Endodermal cell (in vitro differentiated cells): ENCODE data around the gene BTBD18. TPM values are rescaled to one million over a fixed set of nuclear protein-coding genes. Genes with fewer than 3 reads are reported as not detected.
"Not testable (repeated sequence)": the region's sequence is repeated elsewhere in the genome, so short reads cannot be mapped to it uniquely, and the experiment has no call there.

ENCODE experiments used
- DNase-seq: peaks from one replicate; pipeline ENCODE4 v3.0.0-alpha.2; 2017
- H3K27ac ChIP-seq: 2 replicates; pipeline ENCODE4 v1.5.1; 2013; ENCODE audit warnings: mild to moderate bottlenecking, low read depth, low read length, moderate library complexity
- H3K27me3 ChIP-seq: 2 replicates; pipeline ENCODE4 v1.6.1; 2013; ENCODE audit warnings: mild to moderate bottlenecking, low read length, moderate library complexity; ENCODE audit not compliant: insufficient read depth, control insufficient read depth, poor library complexity, severe bottlenecking
- H3K36me3 ChIP-seq: 2 replicates; pipeline ENCODE4 v1.7.0; 2013; ENCODE audit warnings: mild to moderate bottlenecking, low read length, moderate library complexity; ENCODE audit not compliant: control insufficient read depth, insufficient read depth
- H3K4me1 ChIP-seq: one replicate; pipeline ENCODE4 v1.7.0; 2013; ENCODE audit warnings: low read length; ENCODE audit not compliant: control insufficient read depth, insufficient read depth
- H3K4me3 ChIP-seq: 2 replicates; pipeline ENCODE4 v1.5.1; 2013; ENCODE audit warnings: mild to moderate bottlenecking, low read length, moderate library complexity
- H3K9ac ChIP-seq: 2 replicates; pipeline ENCODE4 v1.6.1; 2013; ENCODE audit warnings: mild to moderate bottlenecking, low read length, moderate library complexity; ENCODE audit not compliant: poor library complexity, severe bottlenecking; ENCODE audit errors: extremely low read depth
- H3K9me3 ChIP-seq: 2 replicates; pipeline ENCODE4 v1.6.1; 2013; ENCODE audit warnings: mild to moderate bottlenecking, low read length, moderate library complexity; ENCODE audit not compliant: control insufficient read depth
- H3K27ac Mint-ChIP-seq: 2 replicates; pipeline ENCODE4 v1.8.0; 2020; ENCODE audit warnings: mixed read lengths
- H3K27me3 Mint-ChIP-seq: 2 replicates; pipeline ENCODE4 v1.8.0; 2021; ENCODE audit warnings: mild to moderate bottlenecking, mixed read lengths; ENCODE audit not compliant: insufficient read depth
- H3K36me3 Mint-ChIP-seq: 2 replicates; pipeline ENCODE4 v1.8.0; 2020; ENCODE audit warnings: low read depth, mixed read lengths
- H3K4me1 Mint-ChIP-seq: 2 replicates; pipeline ENCODE4 v1.8.0; 2020; ENCODE audit warnings: mixed read lengths
- H3K4me3 Mint-ChIP-seq: 2 replicates; pipeline ENCODE4 v1.8.0; 2020; ENCODE audit warnings: mild to moderate bottlenecking, moderate library complexity, mixed read lengths
- H3K9me3 Mint-ChIP-seq: 2 replicates; pipeline ENCODE4 v1.8.0; 2020; ENCODE audit warnings: mild to moderate bottlenecking, mixed read lengths
- CTCF ChIP-seq: fragments of 200-600 bp; sonication (generic); conservative IDR thresholded peaks from 2 replicates; pipeline ENCODE4 v1.5.0; 2021; ENCODE audit warnings: antibody characterized with exemption, mild to moderate bottlenecking
- whole genome bisulfite sequencing, 2 experiments: methylation state at CpG; one replicate each; pipeline versions ENCODE4 v1.1.5 to v1.1.7; 2013; ENCODE audit warnings: missing lambda C conversion rate in 2 of 2, mixed read lengths in 1 of 2; ENCODE audit not compliant: insufficient coverage in 1 of 2, insufficient read length in 1 of 2; 5-methylcytosine and 5-hydroxymethylcytosine counted together
- total RNA-seq, 2 donors: library from RNA; stranded (reverse); fragmentation: NEBNext Ultra II Directional in 1 of 2; extraction: Animal tissue kit (Norgen Biotek cat#: 25700) in 1 of 2; gene quantifications; 2 replicates in 1 of 2; 3 replicates in 1 of 2; pipeline ENCODE4 v1.2.1, GENCODE V29; 2021

The BTBD18 gene
- total RNA-seq, 2 donors from 2014 or later: not detected

GRCh38 chr11:57712256-57713150, 39.1 kb downstream of the BTBD18 start, which contains the start of gene TMX2:
TSS of gene TMX2 (plus strand) at chr11:57712593. CDS start at chr11:57712619, 26 bp downstream.
- H3K27ac Mint-ChIP-seq: peak within 1 kb of the TSS; percentile 99
- H3K27me3 Mint-ChIP-seq: no peaks in the 10 kb centered on the region
- Histone ChIP-seq H3K9me3 (peaks cover 6% of the 10 kb centered on the region), H3K4me1 (peaks cover 3% of the 10 kb centered on the region), H3K4me3 (peak within 1 kb of the TSS; percentile 100), H3K9ac (peak within 1 kb of the TSS; percentile 91), H3K27me3 (no peaks in the 10 kb centered on the region), H3K36me3 (peaks cover 20% of the 10 kb centered on the region), H3K27ac (peak within 1 kb of the TSS; percentile 96)
- peak; percentile 96 for DNase-seq
- peak within 1 kb of the TSS; percentile 98 for H3K4me3 Mint-ChIP-seq
- no peak for TF ChIP-seq CTCF
- H3K4me1 Mint-ChIP-seq: peaks cover 16% of the 10 kb centered on the region
- WGBS, 2 experiments: 0 to 1% methylated on average over 27 to 53 of the region's 53 CpGs
- H3K9me3 Mint-ChIP-seq: peaks cover 11% of the 10 kb centered on the region
- peaks cover 26% of the 10 kb centered on the region for H3K36me3 Mint-ChIP-seq

GRCh38 chr11:57711414-57712255, 40.0 kb downstream of the BTBD18 start, which contains the start of gene MED19:
TSS of gene MED19 (minus strand) at chr11:57712215. CDS start at chr11:57712179, 36 bp downstream.
- TF ChIP-seq CTCF: no peak
- no peaks in the 10 kb centered on the region for H3K27me3 Mint-ChIP-seq
- 11% methylated on average over 25 to 51 of the region's 51 CpGs for WGBS, 2 experiments

GRCh38 chr11:57709802-57710367, 41.7 kb downstream of the BTBD18 start:
- Mint-ChIP-seq H3K4me3 (no peak overlapping the region), H3K27me3 (no peaks in the 10 kb centered on the region), H3K4me1 (peaks cover 16% of the 10 kb centered on the region), H3K36me3 (peaks cover 22% of the 10 kb centered on the region), H3K9me3 (no peaks in the 10 kb centered on the region), H3K27ac (no peak overlapping the region)
- 91 to 96% methylated on average over 4 to 5 of the region's 5 CpGs for WGBS, 2 experiments
- Histone ChIP-seq H3K4me3 (no peak overlapping the region), H3K36me3 (peaks cover 32% of the 10 kb centered on the region), H3K27ac (no peak overlapping the region), H3K9ac (no peak overlapping the region), H3K27me3 (no peaks in the 10 kb centered on the region), H3K4me1 (peaks cover 3% of the 10 kb centered on the region), H3K9me3 (peaks cover 4% of the 10 kb centered on the region)
- no peak for DNase-seq
- TF ChIP-seq CTCF: no peak

More at GRCh38 chr11:57711414-57712255, 40.0 kb downstream of the BTBD18 start, which contains the start of gene MED19:
- Histone ChIP-seq H3K4me3 (peak within 1 kb of the TSS; percentile 100), H3K4me1 (peaks cover 3% of the 10 kb centered on the region), H3K27me3 (no peaks in the 10 kb centered on the region), H3K36me3 (peaks cover 22% of the 10 kb centered on the region), H3K9ac (peak within 1 kb of the TSS; percentile 91), H3K27ac (peak within 1 kb of the TSS; percentile 96), H3K9me3 (peaks cover 6% of the 10 kb centered on the region)
- H3K36me3 Mint-ChIP-seq: peaks cover 24% of the 10 kb centered on the region
- peak; percentile 98 for DNase-seq
- H3K4me1 Mint-ChIP-seq: peaks cover 16% of the 10 kb centered on the region
- peaks cover 5% of the 10 kb centered on the region for H3K9me3 Mint-ChIP-seq
- peak within 1 kb of the TSS; percentile 98 for H3K4me3 Mint-ChIP-seq
- peak within 1 kb of the TSS; percentile 99 for H3K27ac Mint-ChIP-seq

- not testable (repeated sequence) for H3K4me1 Mint-ChIP-seq, H3K27ac ChIP-seq, H3K27me3 ChIP-seq, H3K9me3 Mint-ChIP-seq, H3K27me3 Mint-ChIP-seq, DNase-seq, H3K4me3 ChIP-seq, H3K9me3 ChIP-seq, H3K27ac Mint-ChIP-seq, H3K4me3 Mint-ChIP-seq, H3K9ac ChIP-seq, H3K4me1 ChIP-seq
- H3K36me3 Mint-ChIP-seq: peaks cover 47% of the 10 kb centered on the region
- H3K36me3 ChIP-seq: peaks cover 66% of the 10 kb centered on the region
- WGBS, 2 experiments: 95% methylated on average over 6 of the region's 8 CpGs; no CpG with 5 or more reads in 1 of the 2 experiments
Observed at GRCh38 chr11:57705432-57705831, 46.2 kb downstream of the BTBD18 start.
